ENCODE measurements around the gene PNPLA1.
A peak's percentile ranks its signal among the peaks of the same experiment; 100 is the strongest.

PNPLA1 gene

DNA sequence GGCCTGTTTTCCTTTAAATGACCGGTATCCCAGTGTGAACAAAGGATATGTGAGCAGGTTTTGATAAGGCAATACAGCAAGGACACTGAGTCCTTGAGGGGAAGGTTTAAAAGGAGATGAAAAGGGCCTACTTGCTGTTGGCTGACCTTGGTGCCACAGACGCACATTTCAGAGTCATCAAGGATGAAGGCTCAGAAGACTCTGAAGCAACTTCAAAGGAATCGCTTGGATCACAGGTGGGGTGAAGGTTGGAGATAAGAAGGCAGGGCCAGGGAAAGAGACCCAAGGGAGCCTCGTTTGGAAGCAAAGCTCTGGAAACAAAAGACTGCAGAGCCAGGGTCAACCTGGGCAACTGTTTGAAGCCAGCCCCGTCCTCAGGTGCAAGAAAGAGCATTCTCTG, 30.1 kb upstream of the PNPLA1 start:
- DNase-seq (ENCODE audit: low spot score), result no peak
- TF ChIP-seq, protein P1, sequence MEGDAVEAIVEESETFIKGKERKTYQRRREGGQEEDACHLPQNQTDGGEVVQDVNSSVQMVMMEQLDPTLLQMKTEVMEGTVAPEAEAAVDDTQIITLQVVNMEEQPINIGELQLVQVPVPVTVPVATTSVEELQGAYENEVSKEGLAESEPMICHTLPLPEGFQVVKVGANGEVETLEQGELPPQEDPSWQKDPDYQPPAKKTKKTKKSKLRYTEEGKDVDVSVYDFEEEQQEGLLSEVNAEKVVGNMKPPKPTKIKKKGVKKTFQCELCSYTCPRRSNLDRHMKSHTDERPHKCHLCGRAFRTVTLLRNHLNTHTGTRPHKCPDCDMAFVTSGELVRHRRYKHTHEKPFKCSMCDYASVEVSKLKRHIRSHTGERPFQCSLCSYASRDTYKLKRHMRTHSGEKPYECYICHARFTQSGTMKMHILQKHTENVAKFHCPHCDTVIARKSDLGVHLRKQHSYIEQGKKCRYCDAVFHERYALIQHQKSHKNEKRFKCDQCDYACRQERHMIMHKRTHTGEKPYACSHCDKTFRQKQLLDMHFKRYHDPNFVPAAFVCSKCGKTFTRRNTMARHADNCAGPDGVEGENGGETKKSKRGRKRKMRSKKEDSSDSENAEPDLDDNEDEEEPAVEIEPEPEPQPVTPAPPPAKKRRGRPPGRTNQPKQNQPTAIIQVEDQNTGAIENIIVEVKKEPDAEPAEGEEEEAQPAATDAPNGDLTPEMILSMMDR (IDR thresholded peaks at IDR 0.05; ENCODE audit: extremely low read depth, missing control alignments), result no peak

DNA sequence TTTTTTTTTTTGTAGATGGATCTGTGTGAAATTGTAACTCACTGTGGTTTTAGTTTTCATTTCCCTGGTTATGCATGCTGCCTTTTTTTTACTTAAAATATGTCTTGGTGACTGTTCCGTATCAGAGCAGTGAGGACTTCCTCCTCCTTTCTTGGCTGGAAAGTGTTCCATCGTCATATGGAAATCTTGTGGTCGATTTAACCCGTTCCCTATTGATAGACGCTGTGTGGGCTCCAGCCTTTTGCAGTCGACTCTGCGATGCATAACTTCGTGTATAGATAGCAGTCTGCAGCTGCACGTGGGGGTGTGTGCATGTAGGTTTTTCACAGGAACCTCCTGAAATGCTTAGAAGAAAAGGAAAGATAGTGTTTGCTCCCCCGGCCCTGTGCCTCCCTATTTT, 28.1 kb upstream of the PNPLA1 start:
- DNase-seq (ENCODE audit: low spot score), result peak; percentile 63

DNA sequence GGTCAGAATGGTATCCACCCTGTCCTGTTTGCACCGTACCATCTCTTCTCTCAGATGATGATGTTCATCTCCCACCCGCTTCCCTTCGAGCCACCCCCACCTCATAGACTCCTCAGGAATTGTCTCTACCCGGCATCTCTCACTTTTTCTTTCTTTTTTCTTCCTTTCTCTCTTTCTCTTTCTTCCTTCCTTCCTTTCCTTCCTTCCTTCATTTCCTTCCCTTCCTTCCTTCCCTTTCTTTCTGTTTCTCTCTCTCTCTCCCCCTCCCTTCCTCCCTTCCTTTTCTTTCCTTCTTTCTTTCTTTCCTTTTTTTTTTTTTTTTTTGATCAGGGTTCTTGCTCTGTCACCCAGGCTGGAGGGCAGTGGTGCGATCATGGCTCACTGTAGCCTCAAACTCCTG, 27.7 kb upstream of the PNPLA1 start:
- TF ChIP-seq, protein P1 (IDR thresholded peaks at IDR 0.05; ENCODE audit: extremely low read depth, missing control alignments), result no peak
- DNase-seq (ENCODE audit: low spot score), result no peak

More for the DNA sequence above, 28.1 kb upstream of the PNPLA1 start:
- TF ChIP-seq, protein P1 (IDR thresholded peaks at IDR 0.05; ENCODE audit: extremely low read depth, missing control alignments), result no peak

DNA sequence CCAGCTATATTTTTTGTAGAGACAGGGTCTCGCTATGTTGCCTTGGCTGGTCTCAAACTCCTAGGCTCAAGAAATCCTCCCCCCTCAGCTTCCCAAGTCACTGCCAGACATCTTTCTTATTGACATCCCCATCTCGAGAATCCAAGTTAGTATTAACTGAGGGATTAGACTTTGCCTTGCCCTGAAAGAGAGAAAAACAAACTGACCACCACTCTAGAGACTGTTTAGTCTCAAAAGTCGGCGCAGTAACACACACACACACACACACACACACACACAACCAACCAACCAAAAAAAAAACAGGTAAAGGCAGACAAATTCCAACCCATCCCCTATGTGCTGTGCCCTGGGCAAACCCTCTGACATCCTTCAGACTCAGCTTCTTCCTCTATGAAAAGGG, 27.2 kb upstream of the PNPLA1 start:
- no peak for DNase-seq (ENCODE audit: low spot score)
- TF ChIP-seq, protein P1 (IDR thresholded peaks at IDR 0.05; ENCODE audit: extremely low read depth, missing control alignments), result no peak

DNA sequence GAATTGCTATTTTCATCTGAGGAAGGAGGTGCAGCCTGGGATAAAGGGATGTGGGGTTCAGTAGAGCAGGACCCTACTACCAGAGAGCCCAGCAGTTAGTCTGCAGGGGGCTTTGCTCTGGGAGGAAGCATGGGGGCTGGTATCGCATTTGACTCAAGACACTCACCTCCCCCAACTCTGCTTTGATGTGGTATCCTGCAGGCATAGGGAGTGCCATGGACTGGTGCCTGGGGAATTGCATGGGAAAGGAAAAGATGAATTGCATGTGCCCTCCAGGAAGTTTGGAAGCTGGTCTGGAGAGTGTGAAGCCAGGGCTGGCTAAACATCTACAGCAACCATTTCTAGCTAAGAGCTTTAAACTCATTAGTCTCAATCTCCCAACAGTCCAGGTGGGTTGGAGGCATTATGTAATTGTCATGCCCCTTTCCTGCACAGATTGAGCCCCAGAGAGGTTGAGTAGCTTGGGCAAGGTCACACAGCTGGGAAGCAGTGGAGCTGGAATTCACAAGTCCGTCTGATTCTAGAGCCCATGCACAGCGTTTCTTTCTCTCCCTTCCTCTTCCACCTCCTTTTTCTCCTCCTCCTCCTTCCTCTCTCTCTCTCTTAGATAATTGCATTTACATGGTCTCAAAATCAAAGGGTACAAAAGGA, 26.2 kb upstream of the PNPLA1 start:
- no peak for DNase-seq (ENCODE audit: low spot score)
- TF ChIP-seq, protein P1 (IDR thresholded peaks at IDR 0.05; ENCODE audit: extremely low read depth, missing control alignments), result no peak

DNA sequence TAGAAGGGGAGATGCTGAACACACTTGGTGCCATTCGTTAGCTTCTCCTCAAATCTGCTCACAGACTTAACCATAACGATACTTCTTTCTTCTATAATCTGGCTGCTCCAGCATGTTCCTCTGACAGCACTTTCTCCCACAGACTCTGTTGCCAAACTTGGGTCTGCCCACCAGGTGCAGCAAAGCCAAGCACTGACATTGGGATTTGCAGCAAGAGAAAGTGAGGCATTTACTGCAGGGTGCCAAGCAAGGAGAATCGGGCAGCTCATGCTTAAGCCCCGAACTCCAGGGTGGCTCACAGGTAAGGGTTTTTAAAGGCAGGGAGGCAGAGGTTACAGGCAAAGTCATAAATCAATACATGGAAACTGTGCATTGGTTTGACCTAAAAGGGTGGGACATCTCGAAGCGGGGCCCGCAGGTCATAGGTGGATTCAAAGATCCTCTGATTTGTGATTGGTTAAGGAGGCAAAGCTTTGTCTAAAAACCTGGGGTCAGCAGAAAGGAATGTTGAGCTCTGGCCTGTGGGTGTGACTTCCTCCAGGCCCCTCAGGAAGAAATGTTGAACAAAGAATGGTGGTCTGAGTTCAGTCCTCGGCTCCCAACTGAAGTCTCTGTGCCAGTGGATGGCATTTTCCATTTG, 25.1 kb upstream of the PNPLA1 start:
- TF ChIP-seq, protein P1 (IDR thresholded peaks at IDR 0.05; ENCODE audit: extremely low read depth, missing control alignments), result no peak
- no peak for DNase-seq (ENCODE audit: low spot score)

DNA sequence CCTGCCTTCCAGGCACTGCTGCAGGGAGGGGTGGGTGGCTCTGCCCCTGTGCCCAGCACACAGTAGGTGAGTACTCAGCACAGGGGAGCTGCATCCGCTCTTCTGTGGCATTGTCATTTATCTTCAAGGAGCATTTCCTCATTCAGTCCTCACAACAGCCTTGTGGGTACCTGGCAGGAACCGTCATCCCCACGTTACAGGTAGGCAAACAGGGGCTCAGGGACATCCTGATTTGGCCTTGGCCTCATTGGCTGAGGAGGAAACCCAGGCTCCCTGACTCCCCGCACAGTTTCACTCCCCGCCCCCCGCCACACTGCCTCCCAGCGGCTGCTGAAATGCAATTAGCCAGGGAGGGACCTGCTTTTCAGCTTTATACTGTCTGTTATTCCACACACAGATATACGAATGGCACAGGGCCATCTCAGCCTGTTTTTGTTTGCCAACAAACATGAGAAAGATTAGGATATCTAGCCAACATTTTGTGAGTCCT, 24.2 kb upstream of the PNPLA1 start:
- DNase-seq (ENCODE audit: low spot score), result no peak

More for the DNA sequence above, 24.2 kb upstream of the PNPLA1 start:
- TF ChIP-seq, protein P1 (IDR thresholded peaks at IDR 0.05; ENCODE audit: extremely low read depth, missing control alignments), result no peak
